H1 (cell line): Measurements from ENCODE around the gene KIF25. TPM values are rescaled to one million over a fixed set of nuclear protein-coding genes. Genes with fewer than 3 reads are reported as not detected.

Experiments used
- CTCF ChIA-PET: fragments of 300-600 bp; sonication (Branson Sonifier 250); formaldehyde crosslinking; loops from one replicate; lab custom pipeline; 2021; ENCODE audit not compliant: partially characterized antibody; lab: Charles Lee
- POLR2A ChIA-PET: fragments of 300-600 bp; sonication (Branson Sonifier 250); formaldehyde crosslinking; loops from one replicate; lab custom pipeline; 2021; ENCODE audit warnings: inconsistent platforms; ENCODE audit not compliant: partially characterized antibody; lab: Charles Lee
- DNase-seq, 2 experiments: peaks; one replicate each; pipeline versions ENCODE4 v3.0.0 to v3.0.0-alpha.2; 2010 to 2022; ENCODE audit warnings: low spot score in 2 of 2, low read depth in 1 of 2, mixed read lengths in 1 of 2
- FAIRE-seq: peaks from 2 replicates; lab custom pipeline; 2011; peaks lifted over from hg19 to GRCh38; lab: Jason Lieb, UNC
- H2AFZ ChIP-seq: 2 replicates; pipeline ENCODE4 v1.8.1; 2012; ENCODE audit warnings: low read length, inconsistent platforms
- H2AK5ac ChIP-seq: 2 replicates; pipeline ENCODE4 v1.6.1; 2013; ENCODE audit warnings: low read depth, low read length
- H2BK120ac ChIP-seq: replicated peaks from 2 replicates; pipeline ENCODE3; 2013; ENCODE audit warnings: low read depth, low read length, inconsistent platforms
- H2BK12ac ChIP-seq: 2 replicates; pipeline ENCODE4 v1.6.1; 2013; ENCODE audit warnings: low read depth, low read length
- H2BK15ac ChIP-seq: 2 replicates; pipeline ENCODE4 v1.6.1; 2013; ENCODE audit warnings: low read length
- H2BK20ac ChIP-seq: 2 replicates; pipeline ENCODE4 v1.6.1; 2013; ENCODE audit warnings: low read length
- H2BK5ac ChIP-seq: 2 replicates; pipeline ENCODE4 v1.6.1; 2013; ENCODE audit warnings: low read depth, low read length
- H3K14ac ChIP-seq: 2 replicates; pipeline ENCODE4 v1.6.1; 2013; ENCODE audit warnings: inconsistent platforms; ENCODE audit not compliant: insufficient read length
- H3K18ac ChIP-seq: 2 replicates; pipeline ENCODE4 v1.6.1; 2013; ENCODE audit warnings: low read length; ENCODE audit errors: extremely low read depth
- H3K23ac ChIP-seq: 2 replicates; pipeline ENCODE4 v1.6.1; 2013; ENCODE audit warnings: inconsistent platforms; ENCODE audit not compliant: insufficient read length
- H3K23me2 ChIP-seq: 2 replicates; pipeline ENCODE4 v1.6.1; 2013; ENCODE audit warnings: low read depth, low read length
- H3K27ac ChIP-seq: 2 replicates; pipeline ENCODE4 v1.6.1; 2011; ENCODE audit warnings: low read depth, low read length, inconsistent platforms
- H3K27me3 ChIP-seq, 4 experiments: replicated peaks in 1 of 4; 1 replicate in 1 of 4; 2 replicates in 3 of 4; pipeline versions ENCODE4 v1.6.1 to v1.8.1; 2011 to 2013; ENCODE audit warnings: low read length in 3 of 4, mild to moderate bottlenecking in 3 of 4, inconsistent platforms in 2 of 4, mixed read lengths in 2 of 4, moderate library complexity in 1 of 4; ENCODE audit not compliant: control insufficient read depth in 3 of 4, insufficient read depth in 3 of 4; ENCODE audit errors: extremely low read depth in 1 of 4
- H3K36me3 ChIP-seq, 4 experiments: 2 replicates each; pipeline versions ENCODE4 v1.6.1 to v1.8.1; 2011 to 2013; ENCODE audit warnings: mild to moderate bottlenecking in 4 of 4, low read length in 3 of 4, moderate library complexity in 2 of 4, control low read depth in 1 of 4, inconsistent platforms in 1 of 4; ENCODE audit not compliant: insufficient read depth in 4 of 4, control insufficient read depth in 2 of 4
- H3K4ac ChIP-seq: replicated peaks from 2 replicates; pipeline ENCODE3; 2013; ENCODE audit warnings: low read length, low read depth, mixed read lengths, inconsistent platforms; ENCODE audit not compliant: insufficient read length
- H3K4me1 ChIP-seq, 4 experiments: replicated peaks in 1 of 4; 1 replicate in 1 of 4; 2 replicates in 3 of 4; pipeline versions ENCODE4 v1.6.1 to v1.8.1; 2011 to 2013; ENCODE audit warnings: low read length in 3 of 4, inconsistent platforms in 2 of 4, mixed read lengths in 1 of 4; ENCODE audit not compliant: insufficient read depth in 4 of 4, control insufficient read depth in 3 of 4
- H3K4me2 ChIP-seq, 2 experiments: 2 replicates each; pipeline versions ENCODE4 v1.6.1 to v1.8.1; 2011 to 2013; ENCODE audit warnings: low read depth in 2 of 2, low read length in 2 of 2, control low read depth in 1 of 2, inconsistent platforms in 1 of 2, mild to moderate bottlenecking in 1 of 2; ENCODE audit not compliant: insufficient read depth in 1 of 2
- H3K4me3 ChIP-seq, 4 experiments: fragments of 200-600, 300-600 bp in 1 of 4; sonication (generic), shearing (Covaris generic), sonication (Bioruptor Twin) in 1 of 4; 2 replicates each; pipeline versions ENCODE4 v1.5.1 to v1.8.1; 2011 to 2016; ENCODE audit warnings: low read length in 4 of 4, low read depth in 3 of 4, control low read depth in 2 of 4, inconsistent platforms in 2 of 4, mild to moderate bottlenecking in 2 of 4, mixed read lengths in 1 of 4, moderate library complexity in 1 of 4; ENCODE audit not compliant: insufficient read depth in 2 of 4; ENCODE audit errors: extremely low read depth in 1 of 4
- H3K56ac ChIP-seq: replicated peaks from 2 replicates; pipeline ENCODE3; 2013; ENCODE audit warnings: low read depth, mild to moderate bottlenecking, mixed read lengths, low read length, inconsistent platforms; ENCODE audit not compliant: insufficient read length
- H3K79me1 ChIP-seq: 2 replicates; pipeline ENCODE4 v1.6.1; 2013; ENCODE audit warnings: low read depth, low read length, control low read depth
- H3K79me2 ChIP-seq, 2 experiments: 2 replicates each; pipeline versions ENCODE4 v1.6.1 to v1.8.1; 2012 to 2013; ENCODE audit warnings: low read length in 2 of 2, mild to moderate bottlenecking in 2 of 2, inconsistent platforms in 1 of 2; ENCODE audit not compliant: insufficient read depth in 2 of 2, control insufficient read depth in 1 of 2
- H3K9ac ChIP-seq, 4 experiments: replicated peaks in 1 of 4; 1 replicate in 1 of 4; 2 replicates in 3 of 4; pipeline versions ENCODE4 v1.6.1 to v1.8.1; 2011 to 2013; ENCODE audit warnings: low read depth in 3 of 4, low read length in 3 of 4, control low read depth in 2 of 4, mild to moderate bottlenecking in 2 of 4, moderate library complexity in 2 of 4, inconsistent platforms in 1 of 4; ENCODE audit errors: extremely low read depth in 1 of 4
- H3K9me3 ChIP-seq, 2 experiments: 2 replicates each; pipeline versions ENCODE4 v1.6.1 to v1.8.1; 2012 to 2013; ENCODE audit warnings: mild to moderate bottlenecking in 2 of 2, moderate library complexity in 2 of 2, control low read depth in 1 of 2, inconsistent platforms in 1 of 2, low read depth in 1 of 2, low read length in 1 of 2, mixed read lengths in 1 of 2; ENCODE audit not compliant: insufficient read depth in 2 of 2
- H4K20me1 ChIP-seq, 2 experiments: replicated peaks in 1 of 2; 2 replicates each; pipeline versions ENCODE3 to v1.8.1; 2011 to 2013; ENCODE audit warnings: inconsistent platforms in 2 of 2, low read length in 2 of 2, mild to moderate bottlenecking in 1 of 2; ENCODE audit not compliant: insufficient read depth in 2 of 2, control insufficient read depth in 1 of 2
- H4K5ac ChIP-seq: 2 replicates; pipeline ENCODE4 v1.6.1; 2013; ENCODE audit warnings: low read length, low read depth, mixed read lengths, inconsistent platforms; ENCODE audit not compliant: insufficient read length
- H4K8ac ChIP-seq: 2 replicates; pipeline ENCODE4 v1.8.0; 2013; ENCODE audit warnings: mild to moderate bottlenecking, moderate library complexity, low read length, inconsistent platforms; ENCODE audit not compliant: insufficient read depth; ENCODE audit errors: extremely low read depth
- H4K91ac ChIP-seq: replicated peaks from 2 replicates; pipeline ENCODE3; 2013; ENCODE audit warnings: low read length, mixed read lengths, inconsistent platforms; ENCODE audit not compliant: insufficient read length
- MAFK ChIP-seq: IDR thresholded peaks from 2 replicates; pipeline ENCODE4 v1.6.1; 2012; ENCODE audit warnings: low read depth, mild to moderate bottlenecking, improper control_type of control experiment, low read length
- RAD21 ChIP-seq, 2 experiments: IDR thresholded peaks in 1 of 2; conservative IDR thresholded peaks in 1 of 2; 2 replicates each; pipeline ENCODE4 v1.6.1; 2011; ENCODE audit warnings: low read depth in 2 of 2, low read length in 2 of 2, improper control_type of control experiment in 1 of 2, inconsistent platforms in 1 of 2, mild to moderate bottlenecking in 1 of 2, moderate library complexity in 1 of 2
- TCF12 ChIP-seq: IDR thresholded peaks from 2 replicates; pipeline ENCODE4 v1.6.1; 2011; ENCODE audit warnings: low read depth, mild to moderate bottlenecking, low read length
- WGBS, 2 experiments: shearing (Covaris generic) in 1 of 2; methylation state at CpG; one replicate each; pipeline versions ENCODE4 v1.1.6 to v1.1.7; 2013 to 2015; ENCODE audit warnings: low lambda C conversion rate in 2 of 2, mixed read lengths in 2 of 2, inconsistent platforms in 1 of 2, low coverage in 1 of 2, missing lambda C conversion rate in 1 of 2; ENCODE audit not compliant: insufficient replicate concordance in 2 of 2, insufficient coverage in 1 of 2, insufficient read length in 1 of 2; ENCODE audit errors: extremely low coverage in 1 of 2, missing lambda C conversion rate in 1 of 2; 5-methylcytosine and 5-hydroxymethylcytosine counted together
- polyA plus RNA-seq, 7 experiments: library from polyadenylated mRNA; depleted of rRNA in 3 of 7; stranded (reverse) in 5 of 7; unstranded in 2 of 7; fragments of >200 nt in 5 of 7; fragments of 200-250 nt in 2 of 7; gene quantifications; 1 replicate in 5 of 7; 2 replicates in 1 of 7; 4 replicates in 1 of 7; pipeline versions ENCODE4 v1.2.1 to v1.2.3, GENCODE V29; 2011 to 2013; ENCODE audit warnings: missing spikeins in 2 of 7, mixed read lengths in 2 of 7
- total RNA-seq: library from RNA; stranded (reverse); fragmentation: NEBNext Ultra II Directional; extraction: Animal tissue kit (Norgen Biotek cat#: 25700); gene quantifications from 2 replicates; pipeline ENCODE4 v1.2.1, GENCODE V29; 2021
- TF ChIP-seq, protein P1 (sequence below), 3 experiments: IDR thresholded peaks; 1 replicate in 2 of 3; 2 replicates in 1 of 3; pipeline versions ENCODE4 v1.5.1 to v1.6.1; 2011; ENCODE audit warnings: low read length in 3 of 3, mild to moderate bottlenecking in 3 of 3, inconsistent platforms in 2 of 3, low read depth in 1 of 3, moderate library complexity in 1 of 3; ENCODE audit not compliant: insufficient read depth in 1 of 3; ENCODE audit errors: control extremely low read depth in 1 of 3

KIF25 gene
- total and polyA plus RNA-seq, 2 of the 8 experiments (the other 6 are each of a cell fraction or from before 2014, with no cell fraction given) = 1.5 to 2.0 TPM

DNA sequence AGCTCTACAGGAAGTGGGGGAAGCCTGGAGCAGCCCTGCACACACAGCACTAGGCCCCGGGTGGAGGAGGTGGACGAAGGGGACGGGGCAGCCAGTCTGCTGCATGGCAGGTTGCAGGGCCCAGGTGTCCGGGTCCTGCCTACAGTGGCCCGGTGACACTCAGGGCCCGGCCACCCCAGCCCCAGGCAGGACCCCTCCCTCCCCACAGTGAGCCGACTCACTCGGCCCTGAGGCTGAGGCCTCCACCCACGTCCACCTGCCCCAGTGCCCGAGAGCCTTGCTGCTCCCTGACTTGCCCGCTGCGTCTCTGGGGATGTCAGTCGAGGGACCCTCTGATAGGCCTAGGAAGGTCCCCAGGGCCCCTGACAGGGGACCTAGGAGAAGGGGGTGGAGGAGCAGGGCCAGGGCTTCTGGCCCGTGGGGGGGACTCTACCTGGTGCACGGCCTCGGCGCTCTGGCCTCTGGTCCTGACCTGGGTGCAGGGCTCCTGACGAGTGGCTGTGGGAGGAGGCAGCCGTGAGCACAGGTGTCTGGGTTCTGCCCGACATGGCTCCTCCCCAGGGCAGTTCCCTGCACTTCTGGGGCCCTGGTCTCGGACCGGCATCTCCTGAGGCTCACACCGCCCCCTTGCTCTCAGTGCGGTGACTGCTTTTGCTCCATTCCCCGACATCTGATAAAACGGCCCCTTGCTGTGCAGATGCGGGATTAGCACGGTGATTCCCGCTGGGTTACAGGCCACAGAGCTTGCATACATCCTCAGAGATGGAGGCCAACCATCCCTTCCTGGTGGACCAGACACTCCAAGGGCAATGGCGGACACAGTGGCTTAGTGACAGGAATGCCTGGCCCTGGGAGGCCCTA is 61.5 kb downstream of the KIF25 start:
- TF ChIP-seq RAD21 (IDR thresholded peaks at IDR 0.05 in 1 of 2, conservative IDR thresholded peaks at IDR 0.05 in 1 of 2; ENCODE audit: low read depth in 2 of 2, low read length in 2 of 2) (peak; percentile 40 to 55; a peak in 3 of 4 replicates), MAFK (no peak), TCF12 (no peak)
- TF ChIP-seq, protein P1, sequence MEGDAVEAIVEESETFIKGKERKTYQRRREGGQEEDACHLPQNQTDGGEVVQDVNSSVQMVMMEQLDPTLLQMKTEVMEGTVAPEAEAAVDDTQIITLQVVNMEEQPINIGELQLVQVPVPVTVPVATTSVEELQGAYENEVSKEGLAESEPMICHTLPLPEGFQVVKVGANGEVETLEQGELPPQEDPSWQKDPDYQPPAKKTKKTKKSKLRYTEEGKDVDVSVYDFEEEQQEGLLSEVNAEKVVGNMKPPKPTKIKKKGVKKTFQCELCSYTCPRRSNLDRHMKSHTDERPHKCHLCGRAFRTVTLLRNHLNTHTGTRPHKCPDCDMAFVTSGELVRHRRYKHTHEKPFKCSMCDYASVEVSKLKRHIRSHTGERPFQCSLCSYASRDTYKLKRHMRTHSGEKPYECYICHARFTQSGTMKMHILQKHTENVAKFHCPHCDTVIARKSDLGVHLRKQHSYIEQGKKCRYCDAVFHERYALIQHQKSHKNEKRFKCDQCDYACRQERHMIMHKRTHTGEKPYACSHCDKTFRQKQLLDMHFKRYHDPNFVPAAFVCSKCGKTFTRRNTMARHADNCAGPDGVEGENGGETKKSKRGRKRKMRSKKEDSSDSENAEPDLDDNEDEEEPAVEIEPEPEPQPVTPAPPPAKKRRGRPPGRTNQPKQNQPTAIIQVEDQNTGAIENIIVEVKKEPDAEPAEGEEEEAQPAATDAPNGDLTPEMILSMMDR (IDR thresholded peaks at IDR 0.05; ENCODE audit: control extremely low read depth in 1 of 3, insufficient read depth in 1 of 3, low read depth in 1 of 3, low read length in 3 of 3) = peak in 2 of 3 experiments; percentile 44 to 56; a peak in 3 of 4 replicates
- no peaks in the 10 kb centered on the region for H3K79me1 ChIP-seq
- CTCF ChIA-PET = interaction anchor here (0.7 to 6.2 kb wide), 15 partner anchors 13 to 296 kb away, joined by 3 to 73 read pairs (median 5); partner anchors contain the start of gene FRMD1

More for the DNA sequence above, 61.5 kb downstream of the KIF25 start:
- POLR2A ChIA-PET = no interaction called here
- Histone ChIP-seq H3K9me3 (no peaks in the 10 kb centered on the region), H2AK5ac (no peak overlapping the region), H2BK120ac (no peak overlapping the region), H3K4me3 (no peak overlapping the region), H2BK20ac (no peak overlapping the region), H3K4me1 (no peaks in the 10 kb centered on the region), H4K8ac (no peak overlapping the region; the same call in 1 of the 2 replicates), H2BK12ac (no peak overlapping the region), H3K23ac (no peak overlapping the region), H3K79me2 (no peaks in the 10 kb centered on the region), H3K4me2 (no peak overlapping the region), H3K9ac (no peak overlapping the region), H3K56ac (no peak overlapping the region), H4K20me1 (no peaks in the 10 kb centered on the region), H3K36me3 (no peaks in the 10 kb centered on the region; a peak in 1 of 8 replicates), H2BK15ac (0 out of 2 replicates have a peak overlapping the region, but pooled peaks have one; percentile 61), H3K14ac (no peak overlapping the region), H2AFZ (no peak overlapping the region), H3K23me2 (no peaks in the 10 kb centered on the region), H3K18ac (no peak overlapping the region), H3K4ac (no peak overlapping the region), H3K27me3 (no peaks in the 10 kb centered on the region; a peak in 1 of 7 replicates), H2BK5ac (no peak overlapping the region), H3K27ac (no peak overlapping the region), H4K5ac (no peak overlapping the region), H4K91ac (no peak overlapping the region)
- DNase-seq (no peak), FAIRE-seq (no peak)
- WGBS, 2 experiments = 88% methylated on average over 24 of the region's 30 CpGs; no CpG with 5 or more reads in 1 of the 2 experiments
